Measurements from ENCODE around the gene LRP6. TPM values are rescaled to one million over a fixed set of nuclear protein-coding genes. Genes with fewer than 3 reads are reported as not detected.

LRP6 gene
- total and polyA plus RNA-seq, 9 donors: 11.9 to 46.5 (median 40.8) TPM

DNA sequence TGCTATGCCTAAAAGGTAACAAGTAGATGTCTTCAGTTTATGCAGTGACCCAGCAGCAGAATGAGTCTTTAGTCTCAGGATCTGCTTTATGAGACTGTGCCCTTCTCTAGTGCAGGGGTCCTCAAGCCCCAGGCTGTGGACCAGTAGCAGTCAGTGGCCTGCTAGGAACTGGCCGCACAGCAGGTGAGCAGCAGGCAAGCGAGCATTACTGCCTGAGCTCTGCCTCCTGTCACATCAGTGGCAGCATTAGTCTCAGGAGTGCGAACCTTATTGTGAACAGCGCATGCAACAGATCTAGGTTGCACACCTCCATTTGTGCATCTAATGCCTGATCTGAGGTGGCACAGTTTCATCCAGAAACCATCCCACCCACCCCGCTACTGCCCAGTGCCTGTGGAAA, 38.4 kb downstream of the LRP6 start:
- no peak for DNase-seq
- 96 to 100% (median 97%) methylated on average over 5 of the region's 5 CpGs for WGBS, 3 donors
- Histone ChIP-seq H3K9me3 (no peaks in the 10 kb centered on the region), H3K4me1 (ENCODE audit: insufficient read depth) (peaks cover 1% of the 10 kb centered on the region), H3K27ac (no peak overlapping the region), H3K27me3 (no peaks in the 10 kb centered on the region), H3K4me3 (no peak overlapping the region), H3K36me3 (no peaks in the 10 kb centered on the region)
- TF ChIP-seq POLR2A (IDR thresholded peaks at IDR 0.05): no peak
- TF ChIP-seq EP300 (IDR thresholded peaks at IDR 0.05): no peak
- TF ChIP-seq CTCF (IDR thresholded peaks at IDR 0.05): no peak
- intact Hi-C loops (cut with DNase I): no loop called here

- whole genome bisulfite sequencing, 3 donors: 93 to 97% (median 95%) methylated on average over 1 of the region's 1 CpG
- TF ChIP-seq POLR2A (IDR thresholded peaks at IDR 0.05) (no peak), CTCF (IDR thresholded peaks at IDR 0.05) (no peak), EP300 (IDR thresholded peaks at IDR 0.05) (no peak)
Measured at GRCh38 chr12:12226187-12226586, 40.7 kb downstream of the LRP6 start.

DNA sequence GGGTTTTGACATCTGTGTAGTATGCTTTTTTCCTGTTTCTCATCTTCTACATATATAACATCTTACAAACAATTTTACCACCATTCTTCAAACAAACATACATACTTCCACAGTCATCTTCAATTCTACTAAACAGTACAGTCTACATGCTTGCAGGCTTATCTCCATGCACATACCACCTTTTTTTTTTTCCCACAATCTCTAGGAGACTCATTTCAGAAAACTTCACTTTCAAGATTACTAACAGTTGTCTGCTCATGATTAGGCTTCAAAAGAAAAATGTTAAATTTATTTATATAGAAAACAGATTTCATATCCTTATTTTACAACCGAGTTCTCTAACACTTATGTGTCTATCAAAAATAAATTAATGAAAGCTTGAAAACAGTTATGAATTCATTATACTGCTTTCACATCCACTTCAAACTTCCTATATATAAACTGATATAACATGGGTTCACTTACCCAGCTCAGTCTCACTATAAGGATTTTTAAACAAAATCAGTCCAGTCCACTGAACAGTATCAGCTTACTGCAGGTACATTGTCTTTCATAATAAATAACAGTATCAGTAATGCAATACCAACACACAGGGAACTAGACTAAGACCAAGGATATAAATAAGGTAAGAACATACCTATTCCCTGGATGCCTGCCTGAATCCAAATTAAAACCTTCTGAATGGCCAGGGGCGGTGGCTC, 42.5 kb downstream of the LRP6 start:
- no peaks in the 10 kb centered on the region for H3K9me3 ChIP-seq
- TF ChIP-seq EP300 (IDR thresholded peaks at IDR 0.05) (no peak), POLR2A (IDR thresholded peaks at IDR 0.05) (no peak), CTCF (IDR thresholded peaks at IDR 0.05) (no peak)
- intact Hi-C loops (cut with DNase I): no loop called here
- H3K4me1 ChIP-seq (ENCODE audit: insufficient read depth): peaks cover 3% of the 10 kb centered on the region
- WGBS, 3 donors: 82 to 85% (median 84%) methylated on average over 2 of the region's 2 CpGs
- no peaks in the 10 kb centered on the region for H3K36me3 ChIP-seq
- H3K4me3 ChIP-seq: no peak overlapping the region
- no peak overlapping the region for H3K27ac ChIP-seq
- no peaks in the 10 kb centered on the region for H3K27me3 ChIP-seq
- no peak for DNase-seq

More at GRCh38 chr12:12226187-12226586, 40.7 kb downstream of the LRP6 start:
- Histone ChIP-seq H3K4me1 (ENCODE audit: insufficient read depth) (peaks cover 1% of the 10 kb centered on the region), H3K4me3 (no peak overlapping the region), H3K27ac (no peak overlapping the region), H3K36me3 (no peaks in the 10 kb centered on the region), H3K27me3 (no peaks in the 10 kb centered on the region), H3K9me3 (no peaks in the 10 kb centered on the region)
- DNase-seq: no peak
- intact Hi-C loops (cut with DNase I): no loop called here

- no peaks in the 10 kb centered on the region for H3K36me3 ChIP-seq
- no peak for TF ChIP-seq EP300 (IDR thresholded peaks at IDR 0.05)
- no peak for TF ChIP-seq POLR2A (IDR thresholded peaks at IDR 0.05)
- TF ChIP-seq CTCF (IDR thresholded peaks at IDR 0.05): no peak
- peaks cover 3% of the 10 kb centered on the region for H3K4me1 ChIP-seq (ENCODE audit: insufficient read depth)
- intact Hi-C loops (cut with DNase I): no loop called here
- no peak overlapping the region for H3K4me3 ChIP-seq
- no peaks in the 10 kb centered on the region for H3K27me3 ChIP-seq
- WGBS, 3 donors: 85 to 89% (median 87%) methylated on average over 2 of the region's 2 CpGs
- H3K9me3 ChIP-seq: no peaks in the 10 kb centered on the region
- no peak for DNase-seq
- no peak overlapping the region for H3K27ac ChIP-seq
Measured at GRCh38 chr12:12221560-12221959, 45.3 kb downstream of the LRP6 start.

All from ovary (tissue), 9 donors.